MCF 10A (cell line): ENCODE results near the gene DHX15. TPM values are rescaled to one million over a fixed set of nuclear protein-coding genes. Genes with fewer than 3 reads are reported as not detected.
A peak's percentile ranks its signal among the peaks of the same experiment; 100 is the strongest.

Experiments
- BruUV-seq: library from RNA; stranded (reverse); fragments of 400-500 nt; replicated peaks from 2 replicates; lab custom pipeline; 2021; lab: Mats Ljungman, UMichigan
- CTCF ChIA-PET: fragments of 300-600 bp; sonication (Branson Sonifier 250); formaldehyde crosslinking; extraction: SDS; loops from one replicate; lab custom pipeline; 2021; ENCODE audit warnings: antibody characterized with exemption, inconsistent platforms; lab: Yijun Ruan, JAX
- POLR2A ChIA-PET: fragments of 300-600, 350-650 bp; sonication (Branson Sonifier 250); formaldehyde crosslinking; extraction: SDS; loops from one replicate; lab custom pipeline; 2020; ENCODE audit warnings: antibody characterized with exemption, inconsistent platforms; lab: Yijun Ruan, JAX
- DNase-seq: peaks from one replicate; pipeline ENCODE4 v3.0.0-alpha.2; 2018; ENCODE audit not compliant: unreplicated experiment
- H3K27ac Mint-ChIP-seq: one replicate; pipeline ENCODE4 v1.8.0; 2022; ENCODE audit warnings: mild to moderate bottlenecking, low read depth, mixed read lengths; ENCODE audit not compliant: unreplicated experiment
- H3K27me3 Mint-ChIP-seq: one replicate; pipeline ENCODE4 v1.8.0; 2022; ENCODE audit warnings: mixed read lengths; ENCODE audit not compliant: insufficient read depth, unreplicated experiment
- H3K36me3 Mint-ChIP-seq: one replicate; pipeline ENCODE4 v1.8.0; 2022; ENCODE audit warnings: mild to moderate bottlenecking, moderate library complexity, mixed read lengths; ENCODE audit not compliant: insufficient read depth, unreplicated experiment
- H3K4me1 Mint-ChIP-seq: one replicate; pipeline ENCODE4 v1.8.0; 2022; ENCODE audit warnings: mixed read lengths; ENCODE audit not compliant: insufficient read depth, unreplicated experiment
- H3K4me3 Mint-ChIP-seq: one replicate; pipeline ENCODE4 v1.8.0; 2022; ENCODE audit warnings: mild to moderate bottlenecking, moderate library complexity, mixed read lengths; ENCODE audit not compliant: unreplicated experiment
- H3K9me3 Mint-ChIP-seq: one replicate; pipeline ENCODE4 v1.8.0; 2022; ENCODE audit warnings: mixed read lengths; ENCODE audit not compliant: unreplicated experiment
- intact Hi-C: fragments of 100-400 bp; cut with micrococcal nuclease; formaldehyde crosslinking; loops from 2 replicates; pipeline ENCODE4 v1.14.1; 2022
- total RNA-seq: library from RNA; stranded (reverse); gene quantifications from 2 replicates; pipeline ENCODE4 v1.2.3, GENCODE V29; 2022
- TF ChIP-seq, protein P1 (sequence below): fragments of 200-600 bp; IDR thresholded peaks from one replicate; pipeline ENCODE4 v1.8.0; 2022; ENCODE audit warnings: antibody characterized with exemption, mild to moderate bottlenecking; ENCODE audit not compliant: unreplicated experiment

Gene DHX15
- total RNA-seq, 1 experiment from 2014 or later = 125 TPM

DNA sequence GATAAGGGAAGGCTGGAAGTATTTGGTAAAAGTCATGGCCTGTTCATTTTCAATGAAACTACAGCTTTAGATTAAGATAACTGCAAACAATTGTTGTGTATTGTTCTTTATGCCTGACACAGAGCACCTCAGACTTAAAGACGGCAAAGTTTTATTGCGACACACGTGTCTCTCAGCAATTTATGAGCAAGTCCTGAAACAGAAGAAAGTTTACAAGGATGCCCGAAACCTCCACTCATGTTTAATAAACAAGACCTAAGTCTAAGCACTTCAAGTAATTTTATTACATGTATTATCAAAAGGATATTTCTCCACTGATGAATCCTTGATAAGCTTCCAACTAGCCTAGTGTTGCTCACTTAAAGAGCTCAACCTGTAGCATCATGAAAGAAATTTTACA, 51.0 kb downstream of the DHX15 start:
- DNase-seq = peak; percentile 33
- H3K36me3 Mint-ChIP-seq = peaks cover 82% of the 10 kb centered on the region
- no peaks in the 10 kb centered on the region for H3K9me3 Mint-ChIP-seq
- no peak overlapping the region for H3K27ac Mint-ChIP-seq
- POLR2A ChIA-PET = interaction anchor here (0.6 to 1.4 kb wide), 6 partner anchors 10 to 110 kb away, joined by 3 to 6 read pairs (median 4); no protein-coding TSS in a partner anchor
- H3K4me1 Mint-ChIP-seq = no peaks in the 10 kb centered on the region
- no TSS peak for BruUV-seq
- TF ChIP-seq, protein P1, sequence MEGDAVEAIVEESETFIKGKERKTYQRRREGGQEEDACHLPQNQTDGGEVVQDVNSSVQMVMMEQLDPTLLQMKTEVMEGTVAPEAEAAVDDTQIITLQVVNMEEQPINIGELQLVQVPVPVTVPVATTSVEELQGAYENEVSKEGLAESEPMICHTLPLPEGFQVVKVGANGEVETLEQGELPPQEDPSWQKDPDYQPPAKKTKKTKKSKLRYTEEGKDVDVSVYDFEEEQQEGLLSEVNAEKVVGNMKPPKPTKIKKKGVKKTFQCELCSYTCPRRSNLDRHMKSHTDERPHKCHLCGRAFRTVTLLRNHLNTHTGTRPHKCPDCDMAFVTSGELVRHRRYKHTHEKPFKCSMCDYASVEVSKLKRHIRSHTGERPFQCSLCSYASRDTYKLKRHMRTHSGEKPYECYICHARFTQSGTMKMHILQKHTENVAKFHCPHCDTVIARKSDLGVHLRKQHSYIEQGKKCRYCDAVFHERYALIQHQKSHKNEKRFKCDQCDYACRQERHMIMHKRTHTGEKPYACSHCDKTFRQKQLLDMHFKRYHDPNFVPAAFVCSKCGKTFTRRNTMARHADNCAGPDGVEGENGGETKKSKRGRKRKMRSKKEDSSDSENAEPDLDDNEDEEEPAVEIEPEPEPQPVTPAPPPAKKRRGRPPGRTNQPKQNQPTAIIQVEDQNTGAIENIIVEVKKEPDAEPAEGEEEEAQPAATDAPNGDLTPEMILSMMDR = no peak
- no peak overlapping the region for H3K4me3 Mint-ChIP-seq
- CTCF ChIA-PET = interaction anchor here (0.6 to 0.7 kb wide), 2 partner anchors 18 to 21 kb away, joined by 3 to 4 read pairs; no protein-coding TSS in a partner anchor
- intact Hi-C loops = no loop called here
- H3K27me3 Mint-ChIP-seq = no peaks in the 10 kb centered on the region

DNA sequence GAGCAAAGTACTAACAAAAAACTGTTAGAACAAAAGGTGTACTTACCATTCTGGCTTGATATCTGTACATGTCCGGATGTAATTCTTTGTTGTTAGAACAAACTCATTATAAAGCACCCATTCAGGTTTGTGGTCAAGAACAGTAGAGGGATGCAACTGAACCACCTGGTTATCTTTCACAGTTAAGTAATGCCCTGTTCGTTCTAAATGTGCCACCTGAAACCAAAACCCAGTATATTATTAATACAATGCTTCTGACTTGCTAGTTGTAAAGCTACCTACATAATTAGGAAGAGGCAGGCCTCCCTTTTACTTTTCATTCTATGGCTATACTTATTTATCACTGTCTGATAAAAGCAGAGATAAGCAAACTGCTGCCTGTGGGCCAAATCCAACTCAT, 54.8 kb downstream of the DHX15 start:
- BruUV-seq = no TSS peak
- no peak for DNase-seq
- Mint-ChIP-seq H3K9me3 (no peaks in the 10 kb centered on the region), H3K27ac (peak overlapping the region; percentile 29), H3K4me1 (no peaks in the 10 kb centered on the region), H3K4me3 (no peak overlapping the region), H3K36me3 (peaks cover 85% of the 10 kb centered on the region), H3K27me3 (no peaks in the 10 kb centered on the region)
- TF ChIP-seq, protein P1 = no peak
- ChIA-PET CTCF (interaction anchor here (0.6 kb wide), 1 partner anchor 783 kb away, joined by 4 read pairs; the partner anchor contains the start of gene ZCCHC4), POLR2A (no interaction called here)
- intact Hi-C loops = no loop called here

GRCh38 chr4:24527371-24527770, 57.0 kb downstream of the DHX15 start:
- intact Hi-C loops = no loop called here
- Mint-ChIP-seq H3K36me3 (peaks cover 93% of the 10 kb centered on the region), H3K4me3 (no peak overlapping the region), H3K27me3 (no peaks in the 10 kb centered on the region), H3K9me3 (no peaks in the 10 kb centered on the region), H3K27ac (no peak overlapping the region), H3K4me1 (no peaks in the 10 kb centered on the region)
- POLR2A ChIA-PET = no interaction called here
- DNase-seq = no peak
- TSS peak; percentile 30 for BruUV-seq
- TF ChIP-seq, protein P1 = no peak
- CTCF ChIA-PET = interaction anchor here (0.8 to 1.8 kb wide), 3 partner anchors 11 to 31 kb away, joined by 3 to 8 read pairs (median 3); no protein-coding TSS in a partner anchor

DNA sequence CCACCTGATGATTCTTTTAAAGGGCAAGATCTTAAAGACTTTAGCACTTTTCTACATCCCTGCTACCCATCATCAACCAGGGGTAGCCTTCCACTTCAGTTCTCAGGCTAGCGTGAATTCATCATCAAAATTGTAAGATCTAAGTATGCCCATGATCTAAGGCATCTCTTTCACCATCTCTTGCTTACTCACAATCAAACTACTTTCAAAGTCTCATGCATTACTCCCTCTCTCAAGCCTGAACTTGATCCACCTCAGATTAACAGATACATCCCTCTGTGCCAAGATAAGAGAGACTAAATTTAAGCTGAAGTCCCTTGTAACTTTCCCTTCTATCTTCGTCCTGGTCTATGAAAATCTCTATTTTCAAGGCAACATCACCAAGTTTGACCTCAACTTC, 62.8 kb downstream of the DHX15 start:
- H3K27me3 Mint-ChIP-seq = no peaks in the 10 kb centered on the region
- no peak for DNase-seq
- ChIA-PET POLR2A (no interaction called here), CTCF (interaction anchor here (1.1 to 1.3 kb wide), 2 partner anchors 33 to 394 kb away, joined by 3 to 4 read pairs; no protein-coding TSS in a partner anchor)
- H3K36me3 Mint-ChIP-seq = peaks cover 54% of the 10 kb centered on the region
- TF ChIP-seq, protein P1 = no peak
- H3K27ac Mint-ChIP-seq = peak overlapping the region; percentile 13
- no TSS peak for BruUV-seq
- no peak overlapping the region for H3K4me3 Mint-ChIP-seq
- peaks cover 12% of the 10 kb centered on the region for H3K4me1 Mint-ChIP-seq
- no peaks in the 10 kb centered on the region for H3K9me3 Mint-ChIP-seq
- intact Hi-C loops = no loop called here
